ENCODE results near the gene DPH7. TPM values are rescaled to one million over a fixed set of nuclear protein-coding genes. Genes with fewer than 3 reads are reported as not detected.
"Not testable (repeated sequence)": the region's sequence is repeated elsewhere in the genome, so short reads cannot be mapped to it uniquely, and the experiment has no call there.

Gene DPH7
- total RNA-seq, result 10 to 100 TPM; 11.7 to 20.3 (median 17.8) TPM
- 10 to 100 TPM; 16.8 to 51.4 TPM for polyA plus RNA-seq
- long read RNA-seq, donor 1, partial matches to known transcripts, result 1 of 35 reads
- long read RNA-seq, donor 1, other reads (novel, unspliced or antisense), result 30 of 35 reads
- long read RNA-seq, donor 2, transcript DPH7-201 (9 exons, 1,847 nt), result major isoform, 8 of 47 reads
- long read RNA-seq, donor 2, partial matches to known transcripts, result 0 of 47 reads
- long read RNA-seq, donor 2, other reads (novel, unspliced or antisense), result 38 of 47 reads
- long read RNA-seq, donor 3, transcript DPH7-201 (9 exons, 1,847 nt), result major isoform, 19 of 73 reads
- long read RNA-seq, donor 3, partial matches to known transcripts, result 7 of 73 reads
- long read RNA-seq, donor 3, other reads (novel, unspliced or antisense), result 47 of 73 reads

DNA sequence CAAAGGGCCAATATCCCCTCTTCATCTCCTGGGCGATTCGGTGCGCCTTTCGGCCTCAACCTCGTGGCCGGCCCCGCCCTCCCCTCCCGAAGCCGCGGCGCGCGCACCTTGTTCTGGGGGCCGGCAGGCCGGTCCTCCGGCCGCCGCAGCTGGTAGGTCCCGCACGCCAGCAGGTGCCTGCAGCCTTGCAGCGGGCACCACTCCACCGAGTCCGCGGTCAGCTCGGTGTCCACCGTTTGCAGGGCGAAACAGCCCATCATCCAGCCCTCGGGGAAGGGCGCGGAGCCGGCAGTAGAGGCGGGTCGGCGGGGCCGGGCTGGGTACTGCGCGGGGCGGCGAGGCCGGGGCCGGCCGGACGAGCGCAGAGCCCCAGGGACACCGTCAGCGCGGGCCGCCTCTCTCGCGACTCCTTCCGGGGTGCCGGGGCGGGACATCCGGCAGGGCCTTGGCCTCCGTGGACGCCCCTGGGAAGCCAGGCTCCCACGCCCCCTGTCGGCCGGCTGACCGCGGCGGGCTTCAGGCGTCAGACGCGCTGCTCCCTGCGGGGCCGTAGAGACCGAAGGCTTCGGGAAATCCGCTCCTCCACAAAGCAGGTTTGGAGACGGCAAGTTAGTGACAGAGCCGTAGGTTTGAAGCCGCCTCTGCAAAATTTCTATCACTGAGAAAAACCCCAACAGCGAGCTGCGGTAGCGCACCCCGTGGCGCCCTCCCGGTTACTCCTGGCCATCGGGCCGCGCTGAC is at the start of gene DPH7:
Gene DPH7 (minus strand): TSS at position 408 of the 741 bp plus-strand sequence. CDS start 148 bp downstream, at position 260.
- ATAC-seq (peak; percentile 91 to 98 (median 95)), DNase-seq (peak; percentile 97 to 99)
- 1% methylated on average over 81 to 82 of the region's 82 CpGs for WGBS, 2 donors
- TF ChIP-seq, protein P1, sequence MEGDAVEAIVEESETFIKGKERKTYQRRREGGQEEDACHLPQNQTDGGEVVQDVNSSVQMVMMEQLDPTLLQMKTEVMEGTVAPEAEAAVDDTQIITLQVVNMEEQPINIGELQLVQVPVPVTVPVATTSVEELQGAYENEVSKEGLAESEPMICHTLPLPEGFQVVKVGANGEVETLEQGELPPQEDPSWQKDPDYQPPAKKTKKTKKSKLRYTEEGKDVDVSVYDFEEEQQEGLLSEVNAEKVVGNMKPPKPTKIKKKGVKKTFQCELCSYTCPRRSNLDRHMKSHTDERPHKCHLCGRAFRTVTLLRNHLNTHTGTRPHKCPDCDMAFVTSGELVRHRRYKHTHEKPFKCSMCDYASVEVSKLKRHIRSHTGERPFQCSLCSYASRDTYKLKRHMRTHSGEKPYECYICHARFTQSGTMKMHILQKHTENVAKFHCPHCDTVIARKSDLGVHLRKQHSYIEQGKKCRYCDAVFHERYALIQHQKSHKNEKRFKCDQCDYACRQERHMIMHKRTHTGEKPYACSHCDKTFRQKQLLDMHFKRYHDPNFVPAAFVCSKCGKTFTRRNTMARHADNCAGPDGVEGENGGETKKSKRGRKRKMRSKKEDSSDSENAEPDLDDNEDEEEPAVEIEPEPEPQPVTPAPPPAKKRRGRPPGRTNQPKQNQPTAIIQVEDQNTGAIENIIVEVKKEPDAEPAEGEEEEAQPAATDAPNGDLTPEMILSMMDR (IDR thresholded peaks at IDR 0.05), result peak; percentile 91 to 100 (median 97)
- Histone ChIP-seq H3K27me3 (no peaks in the 10 kb centered on the region), H3K27ac (peak within 1 kb of the TSS; percentile 28 to 91 (median 90)), H3K4me3 (peak within 1 kb of the TSS; percentile 83 to 98 (median 93)), H3K36me3 (peaks cover 0 to 59% (median 25%) of the 10 kb centered on the region in 9 donors), H3K9me3 (no peaks in the 10 kb centered on the region), H3K4me1 (peaks cover 15 to 60% (median 43%) of the 10 kb centered on the region in 9 donors)
- intact Hi-C loops (cut with DNase I), result loop anchor here in 2 of 10 donors (2.0 kb wide), 1 partner anchor 26 kb away; the partner anchor contains the start of gene ARRDC1 (in 2 of the 2)

DNA sequence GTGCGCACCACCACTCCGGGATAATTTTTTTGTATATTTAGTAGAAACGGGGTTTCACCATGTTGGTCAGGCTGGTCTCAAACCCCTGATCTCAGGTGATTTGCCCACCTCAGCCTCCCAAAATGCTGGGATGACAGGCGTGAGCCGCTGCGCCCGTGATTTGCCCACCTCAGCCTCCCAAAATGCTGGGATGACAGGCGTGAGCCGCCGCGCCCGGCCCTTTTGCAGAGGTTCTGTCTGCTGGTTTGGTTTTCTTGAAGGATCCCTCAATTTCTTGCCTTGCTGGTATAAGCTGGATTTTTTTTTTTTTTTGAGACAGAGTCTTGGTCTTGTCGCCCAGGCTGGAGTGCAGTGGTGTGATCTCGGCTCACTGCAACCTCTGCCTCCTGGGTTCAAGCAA is 48.7 kb upstream of the DPH7 start:
- WGBS, 2 donors, result 97 to 98% methylated on average over 14 of the region's 14 CpGs
- H3K27me3 ChIP-seq; H3K36me3 ChIP-seq; H3K9me3 ChIP-seq; intact Hi-C loops (cut with DNase I); H3K4me3 ChIP-seq; DNase-seq; H3K27ac ChIP-seq; ATAC-seq: not testable (repeated sequence)
- H3K4me1 ChIP-seq, result peaks cover 6 to 65% (median 42%) of the 10 kb centered on the region in 9 donors

DNA sequence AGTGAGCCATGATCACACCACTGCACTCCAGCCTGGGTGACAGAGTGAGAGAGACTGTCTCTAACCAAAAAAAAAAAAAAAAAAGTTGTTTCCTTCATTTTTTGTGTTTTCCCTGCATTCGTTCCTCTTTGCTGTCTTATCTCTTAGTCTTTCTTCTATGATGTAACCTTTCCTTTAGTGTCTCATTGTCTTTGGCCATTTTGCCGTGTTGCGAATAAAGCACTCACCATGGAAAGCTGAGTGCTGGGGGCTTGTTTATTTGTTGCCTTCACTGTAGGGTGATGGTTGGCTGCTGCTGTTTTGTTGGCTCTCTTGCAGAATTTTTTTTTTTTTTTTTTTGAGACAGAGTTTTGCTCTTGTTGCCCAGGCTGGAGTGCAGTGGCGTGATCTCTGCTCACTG is 47.7 kb upstream of the DPH7 start:
- peaks cover 6 to 59% (median 40%) of the 10 kb centered on the region in 9 donors for H3K4me1 ChIP-seq
- H3K4me3 ChIP-seq, result no peak overlapping the region
- no peaks in the 10 kb centered on the region for H3K27me3 ChIP-seq
- ATAC-seq, result no peak
- no peak for DNase-seq
- intact Hi-C loops (cut with DNase I), result no loop called here
- no peak overlapping the region for H3K27ac ChIP-seq
- TF ChIP-seq, protein P1 (IDR thresholded peaks at IDR 0.05), result no peak
- 76 to 80% methylated on average over 4 of the region's 4 CpGs for WGBS, 2 donors
- H3K9me3 ChIP-seq, result no peaks in the 10 kb centered on the region
- H3K36me3 ChIP-seq, result peaks cover 0 to 8% (median 0%) of the 10 kb centered on the region in 9 donors

DNA sequence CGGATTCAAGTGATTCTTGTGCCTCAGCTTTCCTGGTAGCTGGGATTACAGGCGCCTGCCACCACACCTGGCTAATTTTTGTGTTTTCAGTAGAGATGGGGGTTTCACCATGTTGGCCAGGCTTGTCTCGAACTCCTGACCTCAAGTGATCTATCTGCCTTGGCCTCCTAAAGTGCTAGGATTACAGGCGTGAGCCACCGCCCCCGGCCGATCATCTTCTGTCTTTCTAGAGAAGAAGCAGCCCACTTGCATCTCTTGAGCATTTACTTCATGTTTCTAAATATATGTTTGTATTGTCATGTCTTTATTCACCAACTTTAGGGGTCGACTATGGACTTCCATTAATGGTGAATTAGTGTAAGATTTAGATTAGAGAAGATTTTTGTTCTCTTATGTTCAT is 43.5 kb upstream of the DPH7 start:
- ATAC-seq; H3K36me3 ChIP-seq; DNase-seq; H3K9me3 ChIP-seq; H3K4me3 ChIP-seq; intact Hi-C loops (cut with DNase I); H3K27me3 ChIP-seq; H3K27ac ChIP-seq: not testable (repeated sequence)
- 87 to 88% methylated on average over 8 of the region's 8 CpGs for WGBS, 2 donors
- peaks cover 17 to 62% (median 43%) of the 10 kb centered on the region in 9 donors for H3K4me1 ChIP-seq

DNA sequence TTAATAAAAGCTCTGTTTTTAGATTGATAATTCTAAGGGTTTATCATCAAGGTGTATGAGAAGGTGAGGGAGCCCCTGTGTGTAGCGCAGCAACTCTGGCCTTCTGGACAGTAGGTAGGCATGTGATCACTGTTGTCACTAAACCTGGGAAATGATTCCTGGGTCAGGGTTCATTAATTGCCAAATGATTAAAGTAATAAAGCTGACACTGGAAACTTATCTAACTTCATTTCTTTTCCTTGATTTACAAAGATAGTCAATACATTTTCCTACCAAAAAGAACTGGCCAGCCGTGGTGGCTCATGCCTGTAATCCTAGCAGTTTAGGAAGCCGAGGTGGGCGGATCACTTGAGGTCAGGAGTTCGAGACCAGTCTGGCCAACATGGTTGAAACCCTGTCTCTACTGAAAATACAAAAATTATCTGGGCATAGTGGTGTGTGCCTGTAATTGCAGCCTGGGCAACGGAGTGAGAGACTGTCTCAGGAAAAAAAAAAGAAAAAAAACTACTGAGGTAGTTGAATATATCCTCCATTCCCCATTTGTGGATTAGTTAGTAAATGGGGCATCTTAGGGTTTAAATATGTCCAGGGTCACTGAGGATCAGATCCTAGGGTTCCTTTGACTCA is 42.5 kb upstream of the DPH7 start:
- peaks cover 17 to 64% (median 50%) of the 10 kb centered on the region in 9 donors for H3K4me1 ChIP-seq
- DNase-seq (no peak), ATAC-seq (no peak)
- intact Hi-C loops (cut with DNase I), result no loop called here
- peaks cover 0 to 16% (median 3%) of the 10 kb centered on the region in 9 donors for H3K36me3 ChIP-seq
- H3K27ac ChIP-seq, result no peak overlapping the region
- H3K4me3 ChIP-seq, result no peak overlapping the region
- H3K27me3 ChIP-seq, result no peaks in the 10 kb centered on the region
- 57 to 62% methylated on average over 6 of the region's 6 CpGs for WGBS, 2 donors
- TF ChIP-seq, protein P1 (IDR thresholded peaks at IDR 0.05), result peak in 5 of 9 donors; percentile 8 to 43 (median 31)
- no peaks in the 10 kb centered on the region for H3K9me3 ChIP-seq

Data from heart right ventricle (tissue), 16 donors.